DND-41 (cell line): ENCODE measurements around the gene ATP2C1.

Source experiments
- ATAC-seq: fragments of 200-7000 bp; cut with Tn5 transposase; 3 replicates; pipeline ENCODE4 v1.9.1; 2021; ENCODE audit warnings: low read depth; ENCODE audit not compliant: insufficient read depth
- DNase-seq: peaks from one replicate; pipeline ENCODE4 v3.0.0-alpha.2; 2020
- H2AFZ ChIP-seq: 2 replicates; pipeline ENCODE4 v1.6.0; 2012; ENCODE audit warnings: low read depth, low read length
- H3K27ac ChIP-seq: 2 replicates; pipeline ENCODE4 v1.5.1; 2012; ENCODE audit warnings: low read length, inconsistent platforms
- H3K27me3 ChIP-seq: fragments of 200-600 bp; sonication (generic); 2 replicates; pipeline ENCODE4 v1.6.0; 2012; ENCODE audit warnings: low read length, mild to moderate bottlenecking, inconsistent platforms; ENCODE audit not compliant: insufficient read depth, poor library complexity
- H3K36me3 ChIP-seq: 2 replicates; pipeline ENCODE4 v1.5.1; 2012; ENCODE audit warnings: low read length, inconsistent platforms; ENCODE audit not compliant: insufficient read depth
- H3K4me1 ChIP-seq: 2 replicates; pipeline ENCODE4 v1.5.1; 2012; ENCODE audit warnings: mild to moderate bottlenecking, low read length; ENCODE audit not compliant: insufficient read depth
- H3K4me2 ChIP-seq: 2 replicates; pipeline ENCODE4 v1.6.0; 2012; ENCODE audit warnings: mild to moderate bottlenecking, moderate library complexity, low read length, inconsistent platforms; ENCODE audit not compliant: insufficient read depth
- H3K4me3 ChIP-seq, 2 experiments: fragments of 200-600 bp in 1 of 2; shearing (Covaris generic) in 1 of 2; 2 replicates each; pipeline ENCODE4 v1.5.1; 2012 to 2016; ENCODE audit warnings: inconsistent platforms in 2 of 2, low read length in 2 of 2, mild to moderate bottlenecking in 2 of 2, low read depth in 1 of 2, moderate library complexity in 1 of 2
- H3K79me2 ChIP-seq: 2 replicates; pipeline ENCODE4 v1.6.0; 2012; ENCODE audit warnings: low read length, inconsistent platforms; ENCODE audit not compliant: insufficient read depth
- H3K9ac ChIP-seq: 2 replicates; pipeline ENCODE4 v1.6.0; 2012; ENCODE audit warnings: low read depth, mild to moderate bottlenecking, inconsistent platforms, low read length, moderate library complexity
- H3K9me3 ChIP-seq: 2 replicates; pipeline ENCODE4 v1.5.1; 2012; ENCODE audit warnings: low read length, moderate library complexity, mild to moderate bottlenecking, inconsistent platforms; ENCODE audit not compliant: insufficient read depth, severe bottlenecking
- H4K20me1 ChIP-seq: 2 replicates; pipeline ENCODE4 v1.6.0; 2012; ENCODE audit warnings: low read length; ENCODE audit not compliant: insufficient read depth
- CTCF ChIP-seq: IDR thresholded peaks from 2 replicates; pipeline ENCODE4 v1.5.1; 2012; ENCODE audit warnings: borderline replicate concordance, low read length, moderate library complexity, mild to moderate bottlenecking; ENCODE audit not compliant: poor library complexity, severe bottlenecking; ENCODE audit errors: extremely low read depth
- EZH2 ChIP-seq: IDR thresholded peaks from 3 replicates; pipeline ENCODE4 v1.6.1; 2012; ENCODE audit warnings: borderline replicate concordance, low read depth, mild to moderate bottlenecking, moderate library complexity, low read length, inconsistent platforms; ENCODE audit not compliant: severe bottlenecking

ATP2C1 gene

GRCh38 chr3:130979117-130979516 lies 85.2 kb downstream of the ATP2C1 start:
- H2AFZ ChIP-seq: no peak overlapping the region
- no peak for ATAC-seq
- H3K4me2 ChIP-seq: no peak overlapping the region
- H3K36me3 ChIP-seq: peaks cover 20% of the 10 kb centered on the region
- no peaks in the 10 kb centered on the region for H3K4me1 ChIP-seq
- no peaks in the 10 kb centered on the region for H3K27me3 ChIP-seq
- no peaks in the 10 kb centered on the region for H4K20me1 ChIP-seq
- no peak overlapping the region for H3K9ac ChIP-seq
- H3K79me2 ChIP-seq: no peaks in the 10 kb centered on the region
- no peaks in the 10 kb centered on the region for H3K9me3 ChIP-seq
- no peak for TF ChIP-seq EZH2
- TF ChIP-seq CTCF: no peak
- no peak for DNase-seq
- no peak overlapping the region for H3K4me3 ChIP-seq
- no peak overlapping the region for H3K27ac ChIP-seq

- H2AFZ ChIP-seq: no peak overlapping the region
- no peak overlapping the region for H3K9ac ChIP-seq
- H3K4me1 ChIP-seq: no peaks in the 10 kb centered on the region
- H3K27ac ChIP-seq: no peak overlapping the region
- peaks cover 22% of the 10 kb centered on the region for H3K36me3 ChIP-seq
- H3K79me2 ChIP-seq: no peaks in the 10 kb centered on the region
- H3K9me3 ChIP-seq: no peaks in the 10 kb centered on the region
- H3K4me3 ChIP-seq: no peak overlapping the region
- H3K27me3 ChIP-seq: no peaks in the 10 kb centered on the region
- H3K4me2 ChIP-seq: no peak overlapping the region
- ATAC-seq (no peak), DNase-seq (no peak)
- no peaks in the 10 kb centered on the region for H4K20me1 ChIP-seq
- TF ChIP-seq CTCF (no peak), EZH2 (no peak)
These were observed 87.6 kb downstream of the ATP2C1 start for GRCh38 chr3:130981469-130981868.

- H3K4me3 ChIP-seq: no peak overlapping the region
- H3K27ac ChIP-seq: no peak overlapping the region
- H3K4me1 ChIP-seq: no peaks in the 10 kb centered on the region; the same call in 1 of the 2 replicates
- no peaks in the 10 kb centered on the region for H3K27me3 ChIP-seq
- H2AFZ ChIP-seq: no peak overlapping the region
- no peaks in the 10 kb centered on the region for H4K20me1 ChIP-seq
- no peaks in the 10 kb centered on the region for H3K9me3 ChIP-seq
- DNase-seq: no peak
- H3K79me2 ChIP-seq: no peaks in the 10 kb centered on the region
- peaks cover 35% of the 10 kb centered on the region; the same call in 1 of the 2 replicates for H3K36me3 ChIP-seq
- no peak for TF ChIP-seq EZH2
- no peak for TF ChIP-seq CTCF
- no peak overlapping the region for H3K9ac ChIP-seq
- no peak for ATAC-seq
- no peak overlapping the region for H3K4me2 ChIP-seq
These were observed 96.4 kb downstream of the ATP2C1 start for GRCh38 chr3:130990282-130990681.

- H3K27ac ChIP-seq: no peak overlapping the region
- no peaks in the 10 kb centered on the region for H3K27me3 ChIP-seq
- H3K4me3 ChIP-seq: no peak overlapping the region
- H3K4me1 ChIP-seq: no peaks in the 10 kb centered on the region; the same call in 1 of the 2 replicates
- H3K9me3 ChIP-seq: no peaks in the 10 kb centered on the region
- ATAC-seq (no peak), DNase-seq (no peak)
- no peak overlapping the region for H3K4me2 ChIP-seq
- no peak overlapping the region for H2AFZ ChIP-seq
- TF ChIP-seq EZH2: no peak
- TF ChIP-seq CTCF: no peak
- no peaks in the 10 kb centered on the region for H3K79me2 ChIP-seq
- H3K36me3 ChIP-seq: peaks cover 43% of the 10 kb centered on the region; the same call in 1 of the 2 replicates
- no peaks in the 10 kb centered on the region for H4K20me1 ChIP-seq
- no peak overlapping the region for H3K9ac ChIP-seq
These were observed 97.2 kb downstream of the ATP2C1 start for GRCh38 chr3:130991126-130991525.
